HUES48 (cell line): ENCODE measurements around the gene F11.
"Not testable (repeated sequence)": the region's sequence is repeated elsewhere in the genome, so short reads cannot be mapped to it uniquely, and the experiment has no call there.

Source experiments
- H3K27ac ChIP-seq: one replicate; pipeline ENCODE4 v1.7.0; 2013; ENCODE audit warnings: low read depth, low read length, inconsistent platforms
- H3K27me3 ChIP-seq: 2 replicates; pipeline ENCODE4 v1.6.1; 2013; ENCODE audit warnings: mild to moderate bottlenecking, low read length; ENCODE audit not compliant: control insufficient read depth, insufficient read depth
- H3K36me3 ChIP-seq: 2 replicates; pipeline ENCODE4 v1.6.1; 2013; ENCODE audit warnings: low read length; ENCODE audit not compliant: control insufficient read depth, insufficient read depth
- H3K4me1 ChIP-seq: 2 replicates; pipeline ENCODE4 v1.6.1; 2013; ENCODE audit warnings: mild to moderate bottlenecking, low read length; ENCODE audit not compliant: control insufficient read depth, insufficient read depth
- H3K4me3 ChIP-seq: 2 replicates; pipeline ENCODE4 v1.5.1; 2013; ENCODE audit warnings: mild to moderate bottlenecking, low read depth, low read length
- H3K9ac ChIP-seq: 2 replicates; pipeline ENCODE4 v1.6.1; 2013; ENCODE audit warnings: mild to moderate bottlenecking, low read depth, low read length, moderate library complexity
- H3K9me3 ChIP-seq: 2 replicates; pipeline ENCODE4 v1.6.1; 2013; ENCODE audit warnings: low read length; ENCODE audit not compliant: control insufficient read depth, insufficient read depth

F11 gene

DNA sequence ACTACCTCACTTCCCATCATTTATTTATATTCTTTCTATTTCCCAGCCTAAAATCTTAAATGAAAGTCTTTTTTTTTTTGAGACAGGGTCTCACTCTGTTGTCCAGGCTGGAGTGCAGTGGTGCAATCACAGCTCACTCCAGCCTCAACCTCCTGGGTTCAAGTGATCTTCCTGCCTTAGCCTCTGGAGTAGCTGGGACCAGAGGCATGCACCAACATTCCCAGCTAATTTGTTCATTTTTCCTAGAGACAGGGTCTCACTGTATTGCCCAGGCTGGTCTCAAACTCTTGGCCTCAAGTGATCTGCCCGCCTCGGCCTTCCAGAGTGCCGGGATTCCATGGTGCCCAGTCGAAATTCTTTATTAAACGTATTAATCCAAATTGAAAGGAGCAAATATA lies 7.4 kb downstream of the F11 start:
- H3K9me3 ChIP-seq, H3K27ac ChIP-seq, H3K4me1 ChIP-seq, H3K27me3 ChIP-seq, H3K4me3 ChIP-seq, H3K36me3 ChIP-seq, H3K9ac ChIP-seq: not testable (repeated sequence)

DNA sequence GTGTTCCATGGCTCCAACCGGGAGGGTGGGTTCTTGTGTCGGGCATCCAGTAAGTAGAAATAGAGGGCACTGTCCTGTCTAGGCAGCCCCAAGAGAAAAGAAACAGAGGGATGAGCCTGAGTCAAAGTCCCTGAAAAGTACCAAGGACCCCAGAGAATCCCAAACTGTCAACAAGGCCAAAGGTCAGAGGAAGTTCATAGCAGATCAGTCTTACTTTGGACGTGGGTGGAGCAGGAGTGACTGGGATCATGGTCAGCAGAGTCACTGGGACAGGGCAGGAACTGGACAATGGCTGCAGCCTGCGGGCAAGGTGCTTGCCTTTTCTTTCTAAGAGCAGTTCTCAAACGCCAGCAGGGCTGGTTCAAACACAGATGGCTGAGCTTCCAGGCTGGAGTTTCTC lies 17.3 kb downstream of the F11 start:
- no peaks in the 10 kb centered on the region for H3K9me3 ChIP-seq
- H3K9ac ChIP-seq, result no peak overlapping the region
- H3K27me3 ChIP-seq, result no peaks in the 10 kb centered on the region
- H3K4me1 ChIP-seq, result no peaks in the 10 kb centered on the region
- no peaks in the 10 kb centered on the region for H3K36me3 ChIP-seq
- no peak overlapping the region for H3K27ac ChIP-seq
- no peak overlapping the region for H3K4me3 ChIP-seq

GRCh38 chr4:186285147-186285546 lies 19.2 kb downstream of the F11 start:
- H3K9me3 ChIP-seq, result no peaks in the 10 kb centered on the region
- no peak overlapping the region for H3K4me3 ChIP-seq
- no peak overlapping the region for H3K27ac ChIP-seq
- no peaks in the 10 kb centered on the region for H3K36me3 ChIP-seq
- H3K4me1 ChIP-seq, result no peaks in the 10 kb centered on the region
- no peak overlapping the region for H3K9ac ChIP-seq
- H3K27me3 ChIP-seq, result no peaks in the 10 kb centered on the region

- H3K36me3 ChIP-seq, result no peaks in the 10 kb centered on the region
- H3K9ac ChIP-seq, result no peak overlapping the region
- H3K27ac ChIP-seq, result no peak overlapping the region
- H3K4me1 ChIP-seq, result no peaks in the 10 kb centered on the region
- H3K9me3 ChIP-seq, result no peaks in the 10 kb centered on the region
- H3K4me3 ChIP-seq, result no peak overlapping the region
- H3K27me3 ChIP-seq, result no peaks in the 10 kb centered on the region
Observed at GRCh38 chr4:186286581-186286980, 20.6 kb downstream of the F11 start.

DNA sequence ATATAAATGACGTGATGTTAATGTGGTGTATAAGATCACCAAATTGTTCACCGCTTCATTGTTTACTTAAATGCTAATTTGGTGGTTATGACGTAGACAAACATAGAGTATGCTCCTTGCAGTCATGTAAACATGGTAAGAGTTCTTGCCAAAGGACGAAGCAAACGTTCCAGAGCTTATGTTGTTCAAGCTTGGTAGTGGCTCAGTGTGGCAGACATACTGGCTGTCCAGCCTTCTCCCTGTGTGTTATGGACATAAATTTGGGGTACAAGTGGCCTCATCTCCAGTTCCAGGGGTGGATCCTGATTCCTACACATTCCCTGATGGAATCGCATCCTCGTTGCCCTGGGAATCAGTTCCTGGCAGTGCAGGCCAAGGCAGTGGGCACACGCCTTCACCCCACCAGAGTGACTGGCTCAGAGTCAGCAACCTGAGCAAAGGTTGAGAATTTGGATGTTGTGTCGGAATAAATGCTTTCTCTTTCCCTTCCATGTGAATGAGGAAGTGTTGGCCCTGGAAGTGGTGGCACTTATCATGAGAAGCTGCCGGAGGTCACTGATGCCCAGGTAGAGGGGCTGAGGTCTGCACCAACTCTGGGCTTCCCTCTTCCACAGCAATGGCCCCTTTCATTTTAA lies 25.4 kb downstream of the F11 start:
- Histone ChIP-seq H3K9ac (no peak overlapping the region), H3K36me3 (no peaks in the 10 kb centered on the region), H3K27me3 (no peaks in the 10 kb centered on the region), H3K4me3 (no peak overlapping the region), H3K4me1 (0 out of 2 replicates have a peak, but pooled peaks cover 5% of the 10 kb centered on the region), H3K27ac (no peak overlapping the region), H3K9me3 (no peaks in the 10 kb centered on the region)

DNA sequence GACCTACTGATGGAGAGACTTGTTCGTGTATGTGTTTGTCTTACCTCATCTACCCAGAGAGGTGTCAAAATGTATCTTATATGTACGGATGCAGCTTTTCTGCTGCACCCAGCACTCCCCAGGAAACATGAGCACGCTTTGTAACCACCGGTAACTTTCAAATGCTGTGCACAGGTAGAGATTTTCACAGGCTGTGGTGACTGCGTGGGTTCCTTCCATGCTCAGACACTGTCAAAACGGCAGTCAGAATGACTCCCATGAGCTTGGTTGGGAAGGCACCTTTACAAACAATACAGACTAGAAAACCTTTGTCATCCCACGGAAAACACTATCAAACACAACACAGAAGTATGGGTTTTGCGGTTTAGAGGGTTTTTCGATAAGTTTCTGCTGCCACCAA lies 28.2 kb downstream of the F11 start:
- Histone ChIP-seq H3K9ac (no peak overlapping the region), H3K36me3 (no peaks in the 10 kb centered on the region), H3K27me3 (peaks cover 13% of the 10 kb centered on the region), H3K4me1 (peaks cover 11% of the 10 kb centered on the region), H3K4me3 (no peak overlapping the region), H3K9me3 (no peaks in the 10 kb centered on the region), H3K27ac (no peak overlapping the region)

DNA sequence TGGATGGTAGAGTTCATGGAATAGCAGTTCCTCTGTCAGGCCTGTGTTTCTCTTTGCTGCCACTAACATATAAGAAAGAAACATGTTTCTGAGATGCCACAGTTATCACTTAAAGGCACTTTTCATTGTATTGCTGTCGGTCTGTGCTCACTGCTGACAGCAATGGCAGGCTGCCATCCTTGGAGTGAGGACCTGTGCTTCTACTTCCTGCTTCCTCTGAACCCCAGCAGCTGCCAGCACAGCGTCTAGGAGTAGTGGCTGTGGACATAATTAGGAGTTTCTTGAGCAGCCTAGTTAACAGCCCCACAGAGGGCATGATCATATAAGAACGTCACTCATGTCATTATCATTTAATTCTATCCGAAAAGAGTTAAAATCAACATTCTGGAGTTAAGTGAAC lies 30.5 kb downstream of the F11 start:
- H3K27me3 ChIP-seq, result peaks cover 14% of the 10 kb centered on the region
- H3K4me3 ChIP-seq, result no peak overlapping the region
- H3K27ac ChIP-seq, result no peak overlapping the region
- H3K9ac ChIP-seq, result no peak overlapping the region
- no peaks in the 10 kb centered on the region for H3K9me3 ChIP-seq
- peaks cover 11% of the 10 kb centered on the region for H3K4me1 ChIP-seq
- H3K36me3 ChIP-seq, result no peaks in the 10 kb centered on the region

DNA sequence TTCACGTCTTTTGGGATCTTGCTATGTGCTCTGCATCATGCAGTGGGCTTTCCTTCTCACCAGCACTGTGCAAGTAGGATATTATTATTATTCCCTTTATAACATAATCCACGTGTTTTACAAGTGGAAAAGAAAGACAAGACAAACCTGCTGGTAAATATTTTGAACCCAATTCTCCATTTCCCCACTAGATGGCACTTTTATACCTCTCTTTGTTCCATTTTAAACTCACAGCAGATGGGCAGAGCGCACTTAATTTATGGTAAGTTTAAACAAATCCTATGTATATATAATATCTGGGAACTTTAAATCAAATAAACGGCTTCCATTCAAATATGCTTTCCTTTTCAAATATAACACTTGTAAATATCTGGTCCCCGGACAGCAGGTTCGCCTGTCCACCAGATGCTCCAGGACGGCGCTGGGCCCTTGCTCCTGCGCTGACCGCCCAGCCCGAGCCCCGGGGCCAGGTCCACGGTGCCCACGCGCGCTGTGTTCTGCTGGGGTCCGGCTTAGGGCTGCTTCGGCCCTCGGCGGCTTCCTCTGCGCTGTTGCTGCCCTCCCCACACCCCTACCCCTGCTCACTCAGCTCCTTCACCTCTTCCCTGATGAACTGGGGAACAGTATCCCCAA lies 31.1 kb downstream of the F11 start:
- no peaks in the 10 kb centered on the region for H3K9me3 ChIP-seq
- H3K4me3 ChIP-seq, result no peak overlapping the region
- no peak overlapping the region for H3K27ac ChIP-seq
- H3K4me1 ChIP-seq, result peaks cover 11% of the 10 kb centered on the region
- no peak overlapping the region for H3K9ac ChIP-seq
- no peaks in the 10 kb centered on the region for H3K36me3 ChIP-seq
- H3K27me3 ChIP-seq, result peaks cover 14% of the 10 kb centered on the region

GRCh38 chr4:186298031-186298647 lies 32.1 kb downstream of the F11 start:
- H3K27ac ChIP-seq, result no peak overlapping the region
- peak overlapping the region; percentile 62 for H3K4me3 ChIP-seq
- no peak overlapping the region for H3K9ac ChIP-seq
- H3K36me3 ChIP-seq, result no peaks in the 10 kb centered on the region
- H3K4me1 ChIP-seq, result peaks cover 11% of the 10 kb centered on the region
- peaks cover 14% of the 10 kb centered on the region for H3K27me3 ChIP-seq
- no peaks in the 10 kb centered on the region for H3K9me3 ChIP-seq

- Histone ChIP-seq H3K36me3 (no peaks in the 10 kb centered on the region), H3K9ac (no peak overlapping the region), H3K27me3 (peaks cover 14% of the 10 kb centered on the region)
Observed at GRCh38 chr4:186299291-186299690, 33.3 kb downstream of the F11 start.

DNA sequence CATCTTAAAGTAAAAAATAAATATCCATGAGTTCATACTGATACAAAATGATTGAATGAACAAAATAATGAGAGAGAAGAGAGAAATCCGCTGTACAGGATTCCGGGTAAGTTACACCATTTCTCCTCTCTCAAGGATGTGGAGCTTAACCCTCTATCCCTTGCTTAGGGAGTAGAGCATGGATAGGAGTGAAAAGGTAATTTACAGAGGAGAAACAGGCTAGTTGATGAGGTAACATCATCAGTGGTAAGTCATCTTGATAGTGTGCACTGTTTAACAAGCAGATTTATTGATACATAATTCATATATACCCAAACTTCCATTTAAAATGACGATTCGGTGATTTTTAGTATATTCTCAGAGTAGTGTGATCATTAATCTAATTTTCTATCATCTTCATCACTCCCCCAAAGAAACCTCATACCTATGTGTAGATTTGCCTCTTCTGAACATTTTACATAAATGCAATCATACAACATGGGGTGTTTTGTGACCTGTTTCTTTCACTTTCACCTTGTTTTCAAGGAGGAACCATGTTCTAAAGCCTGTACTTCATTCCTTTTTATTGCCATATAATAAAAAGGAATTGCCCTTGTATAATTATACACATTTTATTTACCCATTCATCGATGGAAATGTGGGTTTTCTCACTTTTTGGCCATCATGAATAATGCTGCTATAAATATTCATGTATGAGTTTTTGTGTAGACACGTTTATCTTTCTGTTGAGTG lies 34.8 kb downstream of the F11 start:
- Histone ChIP-seq H3K4me1 (peaks cover 11% of the 10 kb centered on the region), H3K9ac (no peak overlapping the region), H3K36me3 (no peaks in the 10 kb centered on the region), H3K27me3 (peaks cover 14% of the 10 kb centered on the region), H3K27ac (no peak overlapping the region), H3K4me3 (no peak overlapping the region), H3K9me3 (no peaks in the 10 kb centered on the region)

More at GRCh38 chr4:186299291-186299690, 33.3 kb downstream of the F11 start:
- H3K4me1 ChIP-seq, result peaks cover 11% of the 10 kb centered on the region
- no peaks in the 10 kb centered on the region for H3K9me3 ChIP-seq
- no peak overlapping the region for H3K27ac ChIP-seq
- no peak overlapping the region for H3K4me3 ChIP-seq
